Heart right ventricle (tissue), 16 donors: Measurements from ENCODE around the gene TANGO2. TPM values are rescaled to one million over a fixed set of nuclear protein-coding genes. Genes with fewer than 3 reads are reported as not detected.

Experiments
- ATAC-seq, 8 donors: fragments of 200-7000 bp; cut with Tn5 transposase; one replicate each; pipeline ENCODE4 v1.9.1; 2020; ENCODE audit warnings: mild to moderate bottlenecking in 8 of 8, moderate library complexity in 8 of 8, moderate number of reproducible peaks in 1 of 8
- DNase-seq, 2 donors: peaks; one replicate each; pipeline ENCODE4 v3.0.0-alpha.2; 2020
- H3K27ac ChIP-seq, 10 donors: fragments of 200-600 bp; sonication (generic) in 2 of 10; one replicate each; pipeline versions ENCODE4 v1.5.0 to v1.8.0; 2020 to 2022; ENCODE audit warnings: mild to moderate bottlenecking in 3 of 10
- H3K27me3 ChIP-seq, 7 donors: fragments of 200-600 bp; one replicate each; pipeline ENCODE4 v1.8.0; 2021 to 2022; ENCODE audit warnings: mild to moderate bottlenecking in 2 of 7
- H3K36me3 ChIP-seq, 9 donors: fragments of 200-600 bp; sonication (generic) in 1 of 9; one replicate each; pipeline versions ENCODE4 v1.5.0 to v1.8.0; 2020 to 2022; ENCODE audit warnings: mild to moderate bottlenecking in 2 of 9
- H3K4me1 ChIP-seq, 9 donors: fragments of 200-600 bp; sonication (generic) in 1 of 9; one replicate each; pipeline versions ENCODE4 v1.5.0 to v1.8.0; 2020 to 2022; ENCODE audit warnings: mild to moderate bottlenecking in 4 of 9
- H3K4me3 ChIP-seq, 10 donors: fragments of 200-600 bp; sonication (generic) in 2 of 10; one replicate each; pipeline versions ENCODE4 v1.5.0 to v1.8.0; 2020 to 2022; ENCODE audit warnings: mild to moderate bottlenecking in 7 of 10, moderate library complexity in 2 of 10
- H3K9me3 ChIP-seq, 11 donors: fragments of 200-600 bp in 10 of 11; sonication (generic) in 2 of 11; one replicate each; pipeline versions ENCODE4 v1.5.0 to v1.8.0; 2013 to 2022; ENCODE audit warnings: mild to moderate bottlenecking in 2 of 11, control low read depth in 1 of 11, moderate library complexity in 1 of 11
- WGBS, 2 donors: extraction: QIAGEN DNeasy Blood & Tissue Kit; methylation state at CpG; one replicate each; pipeline ENCODE4 v1.1.7; 2013; ENCODE audit warnings: inconsistent platforms in 1 of 2; 5-methylcytosine and 5-hydroxymethylcytosine counted together
- intact Hi-C, 10 donors: fragments of 100-400 bp; cut with DNase I; formaldehyde crosslinking; loops; one replicate each; pipeline versions ENCODE4 v1.11.1 to v1.14.2; 2022
- polyA plus RNA-seq, 2 donors: library from polyadenylated mRNA; stranded (reverse); fragments of 200-250 nt; gene quantifications; one replicate each; pipeline ENCODE4 v1.2.3, GENCODE V29; 2013
- total RNA-seq, 10 donors: library from RNA; stranded (reverse); fragmentation: NEBNext Ultra II Directional in 3 of 10; extraction: Animal tissue kit (Norgen Biotek cat#: 25700) in 3 of 10; gene quantifications; one replicate each; pipeline versions ENCODE4 v1.2.1 to v1.2.4, GENCODE V29; 2021 to 2023
- TF ChIP-seq, protein P1 (sequence below), 9 donors: fragments of 200-600 bp; sonication (generic) in 2 of 9; IDR thresholded peaks; one replicate each; pipeline versions ENCODE4 v1.5.0 to v1.8.0; 2021 to 2022; ENCODE audit warnings: antibody characterized with exemption in 9 of 9, mild to moderate bottlenecking in 5 of 9, moderate library complexity in 1 of 9
- donor health status: Arrhythmogenic right ventricular cardiomyopathy.
- donor health status: ischemic (EF 13 %, LVEDD 7.1; RV severe dilation, severe dysfunction).
- donor health status: healthy with polysubstance abuse.
- donor health status: DM: no; HTN: yes; CAD: no.
- donor health status: DM: no; HTN: no; CAD: no.
- donor health status: ischemic (EF 25% LVEDD 6.9; RV normal size, moderate dysfunction).
- donor health status: ischemic (EF 25% LVEDD 5.7; RV mildly dilated, moderate dysfunction).
- donor health status: healthy.
- donor health status: DM: yes; HTN: yes; CAD: no.
- donor health status: Ischemic cardiomyopathy.
- donor health status: ischemic (EF 35%, LVEDD 5.7; RV mildly dilated, moderate dysfunction).
- donor health status: nonischemic (EF 11% LVEDD 7.7; RV severe dilation, severe dysfunction).
- donor health status: DM: yes; HTN: yes; CAD: no.
- donor health status: PGD.
- donor health status: ischemic (EF 29% LVEDD 5.4; RV normal size, mild dysfunction).
- donor health status: nonischemic (EF 23%, LVEDD 6.1; RV moderate dilation, normal function).

Gene TANGO2
- total and polyA plus RNA-seq, 12 donors, result 34.1 to 139 (median 81.0) TPM

DNA sequence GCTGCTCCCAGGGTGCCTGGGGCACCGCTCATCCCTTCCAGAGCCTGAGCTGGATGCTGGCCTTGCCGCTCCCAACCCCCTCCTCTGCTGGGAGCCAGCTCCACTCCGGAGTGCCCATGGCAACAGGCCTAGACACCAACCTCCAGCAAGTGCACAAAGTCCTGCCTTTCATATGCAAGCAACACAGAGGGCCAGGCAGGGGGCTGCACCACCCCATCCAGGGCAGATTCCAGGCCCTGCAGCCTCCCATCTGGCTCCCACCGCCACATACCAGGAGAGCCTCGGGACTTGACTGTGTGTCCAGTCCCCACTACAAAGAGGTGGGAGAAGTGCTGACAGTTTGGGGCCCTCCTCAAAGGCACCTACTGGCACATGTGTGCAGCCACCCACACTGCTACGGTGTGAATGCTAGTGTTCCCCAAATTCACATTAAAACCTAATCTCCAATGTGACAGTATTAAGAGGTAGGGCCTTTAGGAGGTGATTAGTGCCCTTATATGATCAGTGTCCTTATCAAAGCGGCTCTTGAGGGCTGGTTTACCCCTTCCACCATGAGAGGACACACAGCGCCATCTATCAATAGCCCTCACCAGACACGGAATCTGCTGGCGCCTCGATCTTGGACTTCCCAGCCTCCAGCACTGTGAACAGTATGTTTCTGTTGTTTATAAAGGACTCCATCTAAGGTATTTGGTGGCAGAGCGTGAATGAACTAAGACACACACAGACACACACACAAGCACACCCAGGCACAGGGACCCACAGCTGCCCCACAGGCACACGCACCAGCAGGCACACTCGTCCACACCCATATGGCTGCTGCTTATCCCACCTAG is 20.4 kb upstream of the TANGO2 start:
- peak overlapping the region in 7 of 10 donors; percentile 35 to 73 (median 57) for H3K27ac ChIP-seq
- H3K4me1 ChIP-seq, result peaks cover 13 to 50% (median 34%) of the 10 kb centered on the region in 9 donors
- no peaks in the 10 kb centered on the region for H3K36me3 ChIP-seq
- ATAC-seq, result peak; percentile 59 to 91 (median 80)
- H3K9me3 ChIP-seq, result peaks cover 0 to 26% (median 5%) of the 10 kb centered on the region in 11 donors
- H3K4me3 ChIP-seq, result no peak overlapping the region
- no peaks in the 10 kb centered on the region for H3K27me3 ChIP-seq
- intact Hi-C loops, result loop anchor here in 1 of 10 donors (1.0 kb wide), 1 partner anchor 17 kb away; no protein-coding TSS in a partner anchor
- DNase-seq, result peak; percentile 64 to 67
- 59 to 69% methylated on average over 14 of the region's 14 CpGs for WGBS, 2 donors
- TF ChIP-seq, protein P1, sequence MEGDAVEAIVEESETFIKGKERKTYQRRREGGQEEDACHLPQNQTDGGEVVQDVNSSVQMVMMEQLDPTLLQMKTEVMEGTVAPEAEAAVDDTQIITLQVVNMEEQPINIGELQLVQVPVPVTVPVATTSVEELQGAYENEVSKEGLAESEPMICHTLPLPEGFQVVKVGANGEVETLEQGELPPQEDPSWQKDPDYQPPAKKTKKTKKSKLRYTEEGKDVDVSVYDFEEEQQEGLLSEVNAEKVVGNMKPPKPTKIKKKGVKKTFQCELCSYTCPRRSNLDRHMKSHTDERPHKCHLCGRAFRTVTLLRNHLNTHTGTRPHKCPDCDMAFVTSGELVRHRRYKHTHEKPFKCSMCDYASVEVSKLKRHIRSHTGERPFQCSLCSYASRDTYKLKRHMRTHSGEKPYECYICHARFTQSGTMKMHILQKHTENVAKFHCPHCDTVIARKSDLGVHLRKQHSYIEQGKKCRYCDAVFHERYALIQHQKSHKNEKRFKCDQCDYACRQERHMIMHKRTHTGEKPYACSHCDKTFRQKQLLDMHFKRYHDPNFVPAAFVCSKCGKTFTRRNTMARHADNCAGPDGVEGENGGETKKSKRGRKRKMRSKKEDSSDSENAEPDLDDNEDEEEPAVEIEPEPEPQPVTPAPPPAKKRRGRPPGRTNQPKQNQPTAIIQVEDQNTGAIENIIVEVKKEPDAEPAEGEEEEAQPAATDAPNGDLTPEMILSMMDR (IDR thresholded peaks at IDR 0.05), result peak in 1 of 9 donors; percentile 27

DNA sequence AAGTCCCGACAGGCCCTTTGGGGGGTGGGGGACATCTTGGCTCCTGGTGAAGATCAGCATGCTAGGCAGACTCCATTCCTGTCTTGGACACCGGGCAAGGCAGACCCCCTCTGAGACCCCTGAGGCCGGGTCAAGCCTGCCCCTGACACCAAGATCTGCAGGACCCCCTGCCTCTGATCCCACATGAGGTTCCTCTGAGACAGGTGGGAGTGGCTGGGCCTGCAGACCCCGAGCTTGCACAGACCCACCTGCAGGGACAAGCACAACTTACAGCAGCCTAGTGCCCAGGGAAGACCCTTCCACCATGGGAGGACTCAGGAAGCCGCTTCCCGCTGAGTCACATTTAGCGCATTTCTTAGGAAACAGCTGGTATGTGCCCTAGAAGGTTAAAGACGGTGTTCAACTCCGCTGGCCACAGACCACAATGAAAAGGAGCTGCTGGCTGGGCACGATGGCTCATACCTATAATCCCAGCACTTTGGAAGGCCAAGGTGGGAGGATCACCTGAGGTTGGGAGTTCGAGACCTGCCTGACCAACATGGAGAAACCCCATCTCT is 19.8 kb upstream of the TANGO2 start:
- H3K4me1 ChIP-seq, result peaks cover 7 to 50% (median 32%) of the 10 kb centered on the region in 9 donors
- H3K9me3 ChIP-seq, result peaks cover 0 to 26% (median 5%) of the 10 kb centered on the region in 11 donors
- H3K27me3 ChIP-seq, result no peaks in the 10 kb centered on the region
- H3K27ac ChIP-seq, result peak overlapping the region in 5 of 10 donors; percentile 35 to 73 (median 56)
- peak in 1 of 2 donors; percentile 4 for DNase-seq
- no peak for ATAC-seq
- intact Hi-C loops, result loop anchor here in 1 of 10 donors (1.0 kb wide), 1 partner anchor 18 kb away; no protein-coding TSS in a partner anchor
- no peak overlapping the region for H3K4me3 ChIP-seq
- no peaks in the 10 kb centered on the region for H3K36me3 ChIP-seq
- WGBS, 2 donors, result 80 to 84% methylated on average over 11 of the region's 11 CpGs
- TF ChIP-seq, protein P1 (IDR thresholded peaks at IDR 0.05), result no peak

DNA sequence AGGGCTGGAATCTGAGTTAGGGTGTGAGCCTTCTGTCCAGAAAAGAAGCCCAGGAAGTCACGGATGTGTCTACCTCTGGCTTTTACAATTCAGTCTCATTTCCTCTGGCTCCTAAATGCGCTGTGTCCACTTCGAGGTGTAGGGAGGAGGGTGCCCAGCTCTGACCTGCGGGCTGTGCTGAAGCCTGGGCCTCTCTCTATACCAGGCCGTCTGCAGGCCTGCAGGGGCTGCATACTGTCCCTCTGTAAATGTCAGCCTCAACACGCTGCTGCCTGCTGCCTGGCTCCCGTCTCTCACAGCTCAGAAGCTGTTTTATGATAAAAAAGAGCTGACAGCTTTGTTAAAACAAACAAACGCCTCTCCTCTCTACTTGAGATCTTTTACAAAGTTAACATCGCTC is 18.8 kb upstream of the TANGO2 start:
- Histone ChIP-seq H3K4me3 (no peak overlapping the region), H3K4me1 (peaks cover 7 to 49% (median 32%) of the 10 kb centered on the region in 9 donors), H3K27me3 (no peaks in the 10 kb centered on the region), H3K36me3 (no peaks in the 10 kb centered on the region), H3K27ac (peak overlapping the region; percentile 5 to 58 (median 50)), H3K9me3 (peaks cover 0 to 26% (median 5%) of the 10 kb centered on the region in 11 donors)
- intact Hi-C loops, result loop anchor here in 1 of 10 donors (2.0 kb wide), 1 partner anchor 19 kb away; no protein-coding TSS in a partner anchor
- ATAC-seq (peak in 5 of 8 donors; percentile 36 to 56 (median 46)), DNase-seq (peak in 1 of 2 donors; percentile 7)
- TF ChIP-seq, protein P1 (IDR thresholded peaks at IDR 0.05), result no peak
- 50 to 53% methylated on average over 9 of the region's 9 CpGs for WGBS, 2 donors

DNA sequence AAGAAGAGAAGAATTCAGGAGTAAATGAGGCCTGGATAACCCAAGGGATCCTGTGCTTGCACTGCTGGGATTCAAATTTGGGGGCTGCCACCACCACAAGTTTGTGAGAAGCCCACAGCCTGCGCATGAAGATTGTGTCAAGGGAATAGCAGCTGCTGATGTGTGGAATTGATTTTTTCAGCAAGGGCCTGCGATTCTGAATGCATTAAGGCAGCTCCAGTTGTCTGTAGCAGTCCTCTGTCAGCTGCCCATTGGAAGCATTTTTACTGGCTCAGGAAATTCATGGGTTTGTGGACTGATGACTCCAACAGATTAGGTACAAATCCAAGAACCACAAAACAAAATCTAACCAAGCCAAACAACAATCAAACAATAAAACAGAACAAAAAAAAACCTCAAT is 18.3 kb upstream of the TANGO2 start:
- Histone ChIP-seq H3K4me3 (no peak overlapping the region), H3K27ac (peak overlapping the region in 8 of 10 donors; percentile 26 to 58 (median 50)), H3K36me3 (no peaks in the 10 kb centered on the region), H3K9me3 (peaks cover 0 to 26% (median 5%) of the 10 kb centered on the region in 11 donors), H3K4me1 (peaks cover 7 to 49% (median 32%) of the 10 kb centered on the region in 9 donors), H3K27me3 (no peaks in the 10 kb centered on the region)
- intact Hi-C loops, result loop anchor here in 1 of 10 donors (2.0 kb wide), 1 partner anchor 20 kb away; no protein-coding TSS in a partner anchor
- no peak for DNase-seq
- ATAC-seq, result no peak
- 70 to 76% methylated on average over 2 of the region's 2 CpGs for WGBS, 2 donors
- TF ChIP-seq, protein P1 (IDR thresholded peaks at IDR 0.05), result no peak
